Tibial nerve (tissue), 4 donors: ENCODE measurements around the gene KANTR.

ENCODE experiments used
- CTCF ChIP-seq, 5 experiments: fragments of 200-600 bp in 3 of 5; fragments of 450-650 bp in 2 of 5; sonication (generic) in 3 of 5; IDR thresholded peaks; one replicate each; pipeline ENCODE4 v1.5.1; 2016 to 2019; ENCODE audit warnings: antibody characterized with exemption in 5 of 5, mild to moderate bottlenecking in 3 of 5, moderate library complexity in 2 of 5
- EP300 ChIP-seq, 2 donors: sonication (generic); formaldehyde crosslinking; IDR thresholded peaks; one replicate each; pipeline ENCODE4 v1.6.1; 2017; ENCODE audit warnings: antibody characterized with exemption in 2 of 2, mild to moderate bottlenecking in 1 of 2
- POLR2A ChIP-seq, 2 donors: fragments of 450-650 bp; IDR thresholded peaks; one replicate each; pipeline ENCODE4 v1.6.1; 2017; ENCODE audit warnings: antibody characterized with exemption in 2 of 2, mild to moderate bottlenecking in 2 of 2, moderate library complexity in 2 of 2

GRCh38 chrX:53160297-53160983 lies 66.5 kb downstream of the KANTR start:
- no peak for TF ChIP-seq EP300 (IDR thresholded peaks at IDR 0.05)
- TF ChIP-seq POLR2A (IDR thresholded peaks at IDR 0.05): no peak
- no peak for TF ChIP-seq CTCF (IDR thresholded peaks at IDR 0.05)
